HG03378 (cell line): ENCODE data around the gene WDFY4.

ENCODE experiments used
- ATAC-seq: cut with Tn5 transposase; IDR thresholded peaks from one replicate; pipeline ENCODE4 v1.9.1; 2021; ENCODE audit warnings: mild to moderate bottlenecking, moderate library complexity; ENCODE audit not compliant: unreplicated experiment

Gene WDFY4

DNA sequence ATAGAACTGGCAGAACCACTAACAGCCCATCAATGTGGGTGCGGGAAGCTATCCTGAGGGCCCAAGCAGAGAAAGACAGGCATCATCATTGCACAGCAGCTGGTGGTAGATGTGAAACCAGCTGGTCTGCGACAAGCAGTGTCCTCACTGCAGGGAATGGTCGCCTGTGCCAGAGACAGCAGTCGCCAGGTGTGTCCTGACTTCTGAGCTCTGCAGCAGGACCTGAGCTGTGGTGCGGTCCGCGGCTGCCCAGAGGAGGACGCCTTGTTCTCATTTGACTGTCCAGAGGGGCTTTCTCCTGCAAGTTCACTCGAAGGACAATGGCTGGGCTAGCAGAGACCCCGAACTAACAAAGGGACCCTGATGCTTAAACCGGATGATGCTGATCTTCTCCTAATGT, 157.6 kb downstream of the WDFY4 start:
- ATAC-seq = no peak

GRCh38 chr10:48843198-48843597, 158.5 kb downstream of the WDFY4 start:
- no peak for ATAC-seq

- no peak for ATAC-seq
These were observed 159.9 kb downstream of the WDFY4 start for GRCh38 chr10:48844616-48845015.

- ATAC-seq = no peak
These were observed 160.8 kb downstream of the WDFY4 start for GRCh38 chr10:48845512-48845911.

DNA sequence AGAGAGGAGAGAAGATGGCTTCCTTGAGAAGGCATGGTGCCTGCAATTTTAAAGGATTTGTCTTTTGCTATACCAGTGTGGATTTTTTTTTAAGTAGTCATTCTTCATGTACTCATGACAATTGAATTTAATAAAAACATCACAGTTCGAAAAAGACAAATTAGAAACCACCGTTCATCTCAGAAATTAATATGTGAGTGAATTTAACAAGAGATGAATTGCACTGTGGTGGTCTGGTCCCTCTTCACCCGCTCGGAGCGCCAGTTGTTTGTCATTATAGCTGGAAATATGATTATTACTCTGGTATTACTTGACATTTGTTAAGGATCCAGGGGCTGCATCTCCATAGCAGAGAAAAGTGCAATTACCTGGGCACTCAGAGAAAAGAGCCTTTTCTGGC, 163.0 kb downstream of the WDFY4 start:
- ATAC-seq = no peak

- no peak for ATAC-seq
These were observed 172.2 kb downstream of the WDFY4 start for GRCh38 chr10:48856855-48857254.

DNA sequence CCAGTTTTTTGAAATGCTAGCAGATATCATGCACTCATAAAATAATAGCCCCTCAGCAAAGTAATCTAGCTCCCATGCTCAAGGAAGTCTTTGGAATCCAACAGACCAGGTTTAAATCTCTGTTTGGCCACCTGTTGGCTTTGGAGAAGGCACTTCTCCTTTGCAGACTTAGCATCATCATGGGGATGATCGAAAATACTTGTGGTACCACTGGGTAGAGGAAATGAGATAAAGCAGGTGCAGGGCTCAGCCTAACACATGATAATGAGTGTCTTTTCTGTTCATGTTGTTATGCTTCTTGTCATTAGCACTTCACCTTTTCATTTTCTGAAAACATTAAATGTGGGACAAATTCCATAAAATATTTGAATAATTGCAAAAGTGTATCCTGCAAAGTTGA, 187.6 kb downstream of the WDFY4 start:
- no peak for ATAC-seq

DNA sequence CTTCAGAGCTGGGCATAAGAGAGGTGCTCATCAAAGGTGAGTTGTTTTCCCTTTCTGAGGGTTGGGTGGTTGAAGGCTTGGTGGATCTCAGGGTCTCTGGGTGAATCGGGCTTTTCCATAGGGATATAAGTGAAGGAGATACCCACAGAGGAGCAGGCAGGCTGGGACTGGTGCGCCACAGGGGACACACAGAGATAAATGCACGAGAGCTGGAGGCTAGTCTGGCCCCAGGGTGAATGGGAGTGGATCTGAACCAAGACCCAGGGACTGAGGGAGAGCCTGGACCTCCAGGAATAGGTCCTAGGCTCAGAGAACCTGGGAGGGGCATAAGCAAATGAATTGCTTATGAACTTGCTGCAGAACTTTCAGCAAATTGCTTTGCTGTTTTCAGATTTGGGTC, 193.4 kb downstream of the WDFY4 start:
- no peak for ATAC-seq

GRCh38 chr10:48879451-48879850, 194.8 kb downstream of the WDFY4 start:
- no peak for ATAC-seq

- ATAC-seq = no peak
These were observed 195.5 kb downstream of the WDFY4 start for GRCh38 chr10:48880016-48880705.

DNA sequence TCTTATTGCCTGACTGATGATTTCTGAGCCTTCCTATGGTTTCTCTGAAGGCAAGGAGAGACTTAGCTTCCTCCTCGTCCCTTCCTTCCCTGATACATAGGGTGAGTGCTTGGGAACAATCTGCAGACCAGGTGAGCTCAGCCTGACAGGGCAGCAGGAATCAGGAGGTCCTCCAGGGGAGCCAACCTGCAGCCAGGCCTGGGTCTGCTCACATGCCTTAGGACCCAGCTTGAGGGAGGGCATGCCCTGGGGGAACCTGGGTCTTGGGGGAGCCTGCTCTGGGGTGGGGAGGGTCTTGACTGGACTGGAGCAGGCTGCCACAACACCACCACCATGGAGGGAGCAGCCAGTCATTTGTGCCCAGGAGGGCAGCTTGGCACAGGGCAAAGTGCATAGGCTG, 197.3 kb downstream of the WDFY4 start:
- ATAC-seq = no peak

- no peak for ATAC-seq
These were observed 198.2 kb downstream of the WDFY4 start for GRCh38 chr10:48882881-48883280.

DNA sequence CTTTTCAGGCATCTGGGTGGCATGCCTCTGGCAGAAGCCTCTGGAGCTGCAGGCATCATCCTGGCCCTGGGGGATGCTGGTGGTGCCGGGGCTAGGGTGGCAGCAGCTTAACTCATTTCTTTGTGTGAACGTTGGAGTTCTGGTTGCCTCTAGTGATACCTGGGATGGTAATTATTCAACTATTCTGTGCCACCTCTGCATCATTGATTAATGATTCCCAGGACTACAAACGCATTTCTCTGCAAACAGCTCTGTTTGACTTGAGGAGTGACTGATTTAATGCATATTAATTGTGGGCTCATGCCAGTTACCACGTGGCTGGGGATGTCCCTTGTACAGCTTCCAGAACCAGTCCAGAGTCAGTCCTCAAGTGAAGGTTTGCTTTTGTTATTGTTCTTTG, 199.0 kb downstream of the WDFY4 start:
- no peak for ATAC-seq

- ATAC-seq = no peak
These were observed 199.7 kb downstream of the WDFY4 start for GRCh38 chr10:48884179-48885045.

- no peak for ATAC-seq
These were observed 200.7 kb downstream of the WDFY4 start for GRCh38 chr10:48885376-48885775.

DNA sequence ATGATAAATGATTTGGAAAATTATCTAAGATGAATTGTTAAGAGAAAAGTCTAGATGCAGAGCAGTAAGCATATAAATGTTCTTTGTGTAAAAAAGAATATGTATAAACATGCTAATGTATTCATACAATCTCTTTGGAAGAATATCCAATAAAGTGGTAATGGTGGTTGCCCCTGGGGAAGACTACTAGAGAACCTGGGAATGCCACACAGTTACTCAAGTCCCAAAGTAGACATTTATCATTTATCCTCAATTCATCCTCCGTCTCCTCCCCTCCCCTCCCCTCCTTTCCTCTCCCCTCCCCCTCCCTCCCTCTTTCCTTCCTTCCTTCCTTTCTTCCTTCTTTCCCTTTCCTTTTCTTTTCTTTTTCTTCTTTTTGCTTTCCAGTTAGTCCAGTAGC, 203.3 kb downstream of the WDFY4 start:
- no peak for ATAC-seq

DNA sequence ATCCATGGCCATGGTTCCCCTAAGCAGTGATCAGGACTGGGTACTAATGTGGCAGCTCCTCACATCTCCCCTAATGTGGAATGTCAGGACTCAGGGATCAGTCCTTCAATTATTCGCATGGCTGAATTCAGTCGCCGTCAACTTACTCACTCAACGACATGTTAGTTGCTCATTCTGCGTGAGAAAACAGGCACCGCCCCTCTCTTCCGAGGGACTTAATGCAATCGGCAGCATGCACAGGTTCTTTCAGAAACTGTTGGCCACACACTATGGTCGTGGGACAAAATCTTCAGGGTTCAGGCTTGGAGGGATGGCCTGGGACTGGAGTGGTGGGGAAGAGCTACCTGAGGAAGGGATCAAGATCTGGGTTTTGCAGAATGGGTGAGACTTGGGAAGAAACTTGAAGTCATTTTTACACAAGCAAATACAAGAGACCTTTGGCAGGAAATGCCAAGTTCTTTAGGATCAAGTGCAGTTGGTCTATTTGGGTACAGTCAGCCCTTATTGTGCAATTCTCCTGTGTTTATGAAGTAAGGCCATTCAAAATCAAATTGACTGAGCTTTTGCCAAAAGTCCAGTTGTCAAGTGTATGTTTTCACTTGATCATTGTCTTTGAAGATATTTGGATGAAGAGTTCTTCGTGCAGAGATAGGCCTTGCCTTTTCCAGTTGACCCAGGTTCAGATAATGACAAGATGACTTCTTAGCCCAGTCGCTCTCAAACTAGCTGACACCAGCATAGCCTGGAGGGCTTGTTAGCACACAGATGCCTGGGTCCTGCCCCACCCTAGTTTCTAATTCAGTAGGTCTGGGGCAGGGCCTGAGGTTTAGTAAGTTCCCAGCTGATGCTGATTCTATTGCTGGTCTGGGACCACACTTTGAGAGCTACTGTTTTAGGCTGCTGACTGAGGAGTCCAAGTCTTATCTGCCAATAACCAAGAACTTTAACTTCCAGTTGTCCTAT, 206.5 kb downstream of the WDFY4 start:
- no peak for ATAC-seq

DNA sequence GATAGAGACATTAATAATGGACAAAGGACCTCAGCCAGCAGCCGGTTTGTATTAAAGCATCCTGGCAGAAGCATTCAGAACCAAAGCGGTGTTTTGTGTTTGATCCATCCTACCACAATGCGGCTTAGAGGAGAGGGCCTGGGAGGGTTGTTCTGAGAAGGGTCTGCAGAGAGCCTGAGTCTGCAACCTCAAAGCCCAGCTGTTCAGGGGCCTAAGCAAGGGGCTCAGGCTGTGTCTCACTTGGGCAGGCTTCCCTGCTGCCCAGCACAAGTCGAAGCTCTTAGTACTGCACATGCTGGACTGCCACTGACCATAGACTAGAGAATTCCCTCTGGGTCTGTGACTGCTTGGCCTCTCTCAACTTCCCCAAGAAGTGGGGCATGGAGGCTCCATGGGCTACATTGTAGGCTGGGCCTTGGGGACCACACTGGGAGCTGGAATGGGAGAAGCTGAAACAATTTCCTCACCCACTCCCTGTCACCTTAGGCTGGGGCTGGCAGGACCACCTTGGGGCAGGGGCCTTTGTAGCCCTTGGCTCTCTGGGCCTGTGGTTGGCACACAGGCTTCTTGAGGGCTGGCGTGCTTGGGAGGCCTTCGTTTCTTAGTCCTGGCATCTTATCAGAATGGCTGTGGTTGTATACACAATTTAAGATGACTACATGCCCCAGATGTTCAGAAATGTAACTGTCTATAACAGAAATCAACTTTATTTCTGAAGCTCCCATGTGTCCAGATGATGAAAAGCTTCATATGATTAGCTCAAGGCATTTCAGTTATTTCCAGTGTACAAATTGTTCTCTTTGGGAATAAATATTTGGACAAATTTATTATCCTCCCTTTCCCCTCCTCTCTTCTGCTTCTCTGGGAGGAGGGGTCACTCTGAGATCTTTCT, 210.5 kb downstream of the WDFY4 start:
- no peak for ATAC-seq

- no peak for ATAC-seq
These were observed 211.1 kb downstream of the WDFY4 start for GRCh38 chr10:48895803-48896195.

GRCh38 chr10:48896756-48897440, 212.2 kb downstream of the WDFY4 start:
- ATAC-seq = no peak
